ENCODE data around the gene VAV2.

GRCh38 chr9:133734590-133735414 is 257.3 kb downstream of the VAV2 start:
- TF ChIP-seq, protein P1, sequence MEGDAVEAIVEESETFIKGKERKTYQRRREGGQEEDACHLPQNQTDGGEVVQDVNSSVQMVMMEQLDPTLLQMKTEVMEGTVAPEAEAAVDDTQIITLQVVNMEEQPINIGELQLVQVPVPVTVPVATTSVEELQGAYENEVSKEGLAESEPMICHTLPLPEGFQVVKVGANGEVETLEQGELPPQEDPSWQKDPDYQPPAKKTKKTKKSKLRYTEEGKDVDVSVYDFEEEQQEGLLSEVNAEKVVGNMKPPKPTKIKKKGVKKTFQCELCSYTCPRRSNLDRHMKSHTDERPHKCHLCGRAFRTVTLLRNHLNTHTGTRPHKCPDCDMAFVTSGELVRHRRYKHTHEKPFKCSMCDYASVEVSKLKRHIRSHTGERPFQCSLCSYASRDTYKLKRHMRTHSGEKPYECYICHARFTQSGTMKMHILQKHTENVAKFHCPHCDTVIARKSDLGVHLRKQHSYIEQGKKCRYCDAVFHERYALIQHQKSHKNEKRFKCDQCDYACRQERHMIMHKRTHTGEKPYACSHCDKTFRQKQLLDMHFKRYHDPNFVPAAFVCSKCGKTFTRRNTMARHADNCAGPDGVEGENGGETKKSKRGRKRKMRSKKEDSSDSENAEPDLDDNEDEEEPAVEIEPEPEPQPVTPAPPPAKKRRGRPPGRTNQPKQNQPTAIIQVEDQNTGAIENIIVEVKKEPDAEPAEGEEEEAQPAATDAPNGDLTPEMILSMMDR (IDR thresholded peaks at IDR 0.05): no peak
- no peak for TF ChIP-seq POLR2A (IDR thresholded peaks at IDR 0.05)

Data from uterus (tissue), 2 donors.